NCI-H2196 (cell line): Measurements from ENCODE around the gene EFNB2.

Source experiments
- DNase-seq: peaks from one replicate; lab custom pipeline; 2025; ENCODE audit not compliant: unreplicated experiment; lab: John Stamatoyannopoulos, UW

Gene EFNB2

GRCh38 chr13:106503730-106504453, 31.6 kb downstream of the EFNB2 start:
- DNase-seq = no peak

GRCh38 chr13:106503272-106503671, 32.2 kb downstream of the EFNB2 start:
- no peak for DNase-seq

GRCh38 chr13:106500445-106500844, 35.0 kb downstream of the EFNB2 start:
- no peak for DNase-seq

GRCh38 chr13:106499896-106500295, 35.6 kb downstream of the EFNB2 start:
- no peak for DNase-seq

- DNase-seq = no peak
Measured at GRCh38 chr13:106499113-106499512, 36.3 kb downstream of the EFNB2 start.

- no peak for DNase-seq
Measured at GRCh38 chr13:106498571-106498970, 36.9 kb downstream of the EFNB2 start.

- no peak for DNase-seq
Measured at GRCh38 chr13:106498158-106498557, 37.3 kb downstream of the EFNB2 start.

GRCh38 chr13:106497079-106497478, 38.4 kb downstream of the EFNB2 start:
- DNase-seq = no peak

- DNase-seq = no peak
Measured at GRCh38 chr13:106496072-106496997, 39.1 kb downstream of the EFNB2 start.

- no peak for DNase-seq
Measured at GRCh38 chr13:106494936-106495335, 40.5 kb downstream of the EFNB2 start.

- no peak for DNase-seq
Measured at GRCh38 chr13:106494506-106494905, 41.0 kb downstream of the EFNB2 start.

GRCh38 chr13:106493533-106494220, 41.8 kb downstream of the EFNB2 start:
- no peak for DNase-seq

- no peak for DNase-seq
Measured at GRCh38 chr13:106492588-106493475, 42.6 kb downstream of the EFNB2 start.

- DNase-seq = no peak
Measured at GRCh38 chr13:106491928-106492587, 43.4 kb downstream of the EFNB2 start.

GRCh38 chr13:106491463-106491862, 44.0 kb downstream of the EFNB2 start:
- no peak for DNase-seq

- DNase-seq = no peak
Measured at GRCh38 chr13:106490569-106491321, 44.7 kb downstream of the EFNB2 start.

GRCh38 chr13:106489849-106490568, 45.5 kb downstream of the EFNB2 start:
- DNase-seq = no peak

GRCh38 chr13:106488686-106489085, 46.8 kb downstream of the EFNB2 start:
- DNase-seq = no peak

GRCh38 chr13:106488076-106488475, 47.4 kb downstream of the EFNB2 start:
- no peak for DNase-seq
